HG02678 (cell line): ENCODE results near the gene ARSB.

Experiments
- ATAC-seq: cut with Tn5 transposase; IDR thresholded peaks from one replicate; pipeline ENCODE4 v1.9.1; 2021; ENCODE audit warnings: mild to moderate bottlenecking, moderate library complexity; ENCODE audit not compliant: unreplicated experiment

Gene ARSB

DNA sequence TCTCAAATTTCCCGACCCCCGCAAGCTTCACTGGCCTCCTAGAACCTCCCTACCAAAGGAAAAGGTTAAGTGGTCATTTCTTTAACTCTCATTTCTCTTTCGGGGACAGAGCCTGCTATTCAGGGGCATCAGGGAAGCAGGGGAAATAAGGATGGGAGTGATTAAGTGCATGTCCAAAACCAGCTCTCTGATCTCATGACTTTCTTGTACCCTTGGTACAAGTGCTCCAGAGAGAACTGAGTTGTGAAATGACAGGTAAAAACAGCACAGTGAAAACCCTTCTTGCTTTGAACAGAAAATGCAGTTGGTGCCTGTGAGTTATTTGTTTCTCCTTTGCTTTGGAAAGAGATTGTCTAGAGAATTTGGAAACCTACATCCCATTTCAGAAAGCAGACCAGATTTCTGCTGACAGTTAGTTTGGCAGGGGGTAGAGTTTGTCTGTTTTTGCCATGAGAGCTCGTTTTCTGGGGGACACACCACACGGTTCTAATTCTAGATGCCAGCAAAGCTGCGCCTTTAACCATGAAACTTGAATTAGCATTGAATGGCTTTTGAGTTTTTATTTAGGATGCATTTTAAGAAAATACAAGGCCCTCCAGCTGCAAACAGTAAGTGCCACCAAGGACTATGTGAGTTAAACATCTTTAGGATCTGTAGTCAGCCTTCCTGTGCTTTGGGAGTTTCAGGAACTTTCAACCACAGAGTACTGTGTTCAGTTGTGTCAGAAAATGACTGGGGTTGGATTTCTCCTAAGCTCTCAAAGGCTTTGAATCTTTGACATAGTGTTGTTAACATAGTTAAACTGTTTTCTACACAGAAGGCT is 174.8 kb downstream of the ARSB start:
- ATAC-seq, result no peak

DNA sequence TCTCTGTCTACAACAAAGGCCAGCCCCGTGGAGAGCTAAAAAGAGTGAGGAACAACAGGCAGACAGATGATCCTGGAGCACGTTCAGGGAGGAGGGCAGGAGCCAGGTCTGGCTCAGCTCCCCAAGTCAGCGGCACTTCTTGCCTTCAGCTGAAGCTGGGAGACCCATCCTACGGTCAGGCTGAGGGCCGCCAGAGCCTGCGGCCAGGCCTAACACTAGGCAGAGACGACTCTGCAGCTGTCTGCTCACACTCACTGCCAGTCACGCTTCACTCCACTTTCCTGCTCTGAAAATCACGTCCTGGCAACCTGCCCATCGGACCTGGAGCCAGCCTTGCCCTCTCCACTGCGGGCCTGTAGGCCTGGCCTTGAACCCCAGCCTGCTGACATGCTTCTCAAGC is 175.7 kb downstream of the ARSB start:
- no peak for ATAC-seq

GRCh38 chr5:78808818-78809217 is 176.3 kb downstream of the ARSB start:
- ATAC-seq, result no peak

DNA sequence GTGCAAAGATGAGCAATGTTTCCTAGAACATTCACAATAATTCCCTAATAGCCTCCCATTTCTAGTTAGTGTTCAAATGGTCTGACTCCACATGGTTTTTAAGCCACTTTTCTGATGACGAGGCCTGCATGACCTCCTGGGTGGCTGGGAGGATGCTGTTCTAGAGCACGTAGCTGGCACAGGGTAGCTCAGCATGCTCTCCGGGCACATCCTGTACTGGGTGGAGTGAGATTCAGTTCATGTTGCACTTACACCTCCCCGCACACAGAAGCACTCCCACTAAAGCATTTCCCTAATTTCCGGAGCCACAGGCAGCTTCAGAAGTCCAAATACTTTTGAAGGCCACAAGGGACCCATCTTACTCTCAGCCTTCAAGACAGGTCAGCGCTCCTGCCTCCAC is 176.7 kb downstream of the ARSB start:
- no peak for ATAC-seq

DNA sequence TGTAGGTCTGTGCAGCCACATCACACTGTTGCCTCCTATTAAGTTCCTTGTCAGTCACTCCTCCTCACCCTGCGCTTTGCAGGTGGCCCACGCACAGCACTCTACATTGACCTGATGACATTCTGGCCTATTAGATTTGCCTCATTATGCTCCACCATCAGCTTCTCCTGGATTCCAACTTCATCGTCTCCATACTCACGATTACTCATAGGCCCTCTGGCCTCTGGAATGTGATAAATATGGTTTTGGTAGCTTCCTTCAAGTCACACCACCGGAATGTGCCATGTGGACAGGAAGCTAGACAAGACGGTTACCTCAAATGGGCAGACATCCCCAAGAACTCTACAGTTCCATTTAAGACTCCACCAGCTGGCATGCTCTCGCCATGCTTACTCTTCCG is 178.6 kb downstream of the ARSB start:
- no peak for ATAC-seq

GRCh38 chr5:78805474-78806124 is 179.5 kb downstream of the ARSB start:
- ATAC-seq, result no peak

- no peak for ATAC-seq
Measured at GRCh38 chr5:78804995-78805394, 180.1 kb downstream of the ARSB start.

DNA sequence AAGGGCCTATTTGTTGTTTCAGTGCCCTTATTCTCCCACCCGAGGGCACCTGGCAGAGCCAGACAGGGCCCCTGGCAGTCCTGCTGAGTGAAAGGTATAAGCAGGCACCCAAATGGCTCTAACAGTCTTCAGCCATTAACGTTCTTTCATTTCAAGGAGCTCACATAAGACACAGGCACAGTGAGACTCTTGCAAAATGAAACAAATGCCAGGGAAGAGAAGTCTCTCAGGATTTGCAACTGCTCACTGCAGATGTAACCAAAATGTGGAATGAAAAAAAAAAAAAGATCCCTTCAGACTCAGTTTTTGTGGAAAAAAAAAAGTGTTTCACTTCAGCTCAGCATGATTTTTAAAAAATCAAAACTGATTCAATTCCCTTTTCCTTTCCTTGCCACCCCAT is 181.2 kb downstream of the ARSB start:
- no peak for ATAC-seq

GRCh38 chr5:78803353-78803752 is 181.8 kb downstream of the ARSB start:
- ATAC-seq, result no peak

DNA sequence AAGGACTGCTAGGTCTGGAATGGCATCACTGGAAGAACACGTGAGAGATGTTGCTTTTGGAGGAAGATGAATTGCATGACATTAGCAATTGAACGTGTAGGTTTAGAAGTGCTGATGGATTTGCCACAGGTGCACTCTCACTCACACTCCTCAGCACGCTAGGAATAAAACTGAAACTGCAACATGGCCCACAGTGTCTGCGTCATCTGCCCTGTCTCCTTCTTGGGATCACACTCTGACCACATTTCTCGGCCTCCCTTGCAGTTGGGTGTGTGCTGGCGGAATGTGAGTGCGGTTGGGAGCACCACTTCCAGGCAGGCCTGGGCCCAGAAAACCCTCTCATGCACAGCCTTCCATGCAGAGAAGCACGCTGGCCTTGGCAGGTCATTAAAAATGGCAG is 183.7 kb downstream of the ARSB start:
- no peak for ATAC-seq

DNA sequence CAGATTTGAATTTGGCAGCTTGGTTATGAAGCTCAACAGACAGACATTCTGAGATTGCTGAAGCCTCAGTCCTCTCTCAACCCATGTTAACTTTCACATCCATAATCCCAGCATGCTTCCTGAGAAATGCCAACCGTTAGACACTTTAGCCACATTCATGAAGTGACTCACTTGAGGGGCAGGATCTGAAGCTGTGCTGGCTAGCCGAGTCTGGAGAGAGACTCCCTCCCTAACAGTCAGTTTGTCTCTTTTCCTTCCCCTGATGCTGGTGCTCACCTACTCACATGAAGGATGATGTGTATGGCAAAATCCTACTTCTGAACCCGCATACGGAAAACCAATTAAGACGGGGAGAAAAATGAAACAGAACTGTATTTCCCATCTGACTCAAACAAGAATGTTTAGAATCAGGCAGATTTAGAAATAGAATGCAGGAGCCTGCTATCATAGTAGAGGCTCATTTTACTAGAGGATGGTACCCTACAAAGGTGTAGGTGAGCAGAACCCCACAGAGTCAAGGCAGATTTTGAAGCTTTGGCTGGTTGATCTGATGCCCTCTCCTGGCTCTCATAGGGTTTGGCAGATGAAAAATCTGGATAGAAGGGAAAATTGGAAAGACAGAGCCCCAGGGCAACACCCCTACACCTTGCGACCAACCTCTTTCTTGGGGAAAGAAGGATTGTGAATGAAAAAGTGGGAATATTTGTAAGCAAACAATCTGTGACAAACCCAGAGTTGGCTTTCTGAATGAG is 185.7 kb downstream of the ARSB start:
- ATAC-seq, result no peak

DNA sequence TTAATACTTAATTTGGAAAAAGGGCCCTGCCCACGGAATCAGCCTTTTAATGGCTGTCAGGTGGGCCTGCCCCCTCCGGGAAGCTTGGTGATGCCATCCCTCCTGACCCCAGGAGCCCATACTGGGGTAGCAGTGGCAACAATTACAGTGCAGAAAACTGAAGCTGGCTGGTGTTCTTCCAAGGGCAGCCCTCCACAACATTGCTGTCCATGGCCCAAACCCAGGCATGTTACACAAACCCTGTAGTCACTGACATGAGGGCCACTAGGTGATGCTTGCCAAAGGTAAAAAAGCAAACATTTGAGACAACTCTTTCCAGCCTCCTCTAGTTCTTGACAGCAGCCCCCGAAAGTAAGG is 186.5 kb downstream of the ARSB start:
- ATAC-seq, result no peak

- no peak for ATAC-seq
Measured at GRCh38 chr5:78797936-78798672, 187.0 kb downstream of the ARSB start.

DNA sequence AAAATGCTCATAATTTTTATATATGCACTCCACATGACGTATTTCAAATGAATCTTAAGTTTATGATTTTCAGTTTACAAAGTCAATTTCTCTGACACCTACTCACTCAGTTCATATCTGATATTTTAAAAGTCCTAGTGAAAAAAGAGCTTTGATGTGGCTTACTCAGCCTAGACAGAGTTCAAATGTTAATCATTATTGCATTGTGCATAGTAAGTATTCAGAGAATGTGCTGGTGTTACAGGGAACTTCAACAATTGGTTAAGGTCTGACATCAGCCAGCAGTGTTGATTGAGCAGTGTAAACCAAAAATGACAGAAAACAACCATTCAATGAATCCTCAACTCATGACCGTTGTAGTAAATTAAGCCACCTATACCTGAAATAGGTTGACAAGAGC is 189.4 kb downstream of the ARSB start:
- peak; percentile 59 for ATAC-seq

GRCh38 chr5:78794693-78795215 is 190.4 kb downstream of the ARSB start:
- no peak for ATAC-seq

DNA sequence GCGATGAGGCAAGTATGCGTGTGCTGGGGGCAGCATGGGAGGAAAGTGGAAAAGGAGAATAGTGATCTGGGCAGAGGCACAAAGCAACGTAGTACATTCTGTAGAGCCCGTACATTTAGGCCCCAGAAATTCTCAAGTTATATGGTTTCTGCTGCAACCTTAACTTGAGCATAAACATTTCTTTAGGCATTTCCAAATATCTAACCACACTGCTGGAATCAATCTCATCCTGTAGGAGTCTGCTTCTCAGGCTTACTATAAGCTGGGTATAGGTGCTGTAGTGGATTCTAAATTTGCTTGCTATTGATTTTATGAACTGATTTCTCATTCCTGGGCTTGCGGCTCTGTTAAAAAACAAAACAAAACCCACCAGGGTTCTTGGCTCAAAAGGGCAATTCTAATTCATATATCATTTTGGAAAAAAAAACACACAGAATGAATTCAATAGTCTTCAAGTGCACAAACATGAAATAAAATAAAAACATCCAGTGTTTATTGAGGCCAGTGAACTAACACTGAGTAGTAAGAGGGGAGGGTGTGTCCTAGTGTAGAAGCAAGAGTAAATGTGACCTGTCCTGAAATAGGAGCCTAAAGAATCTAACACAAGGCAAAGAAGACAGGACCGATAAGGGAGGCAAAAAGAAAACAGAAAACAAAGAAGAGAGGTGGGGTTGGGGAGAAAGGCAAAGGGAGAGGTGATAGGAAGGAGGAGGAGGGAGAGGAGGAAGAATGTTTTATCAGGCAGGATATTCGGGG is 191.0 kb downstream of the ARSB start:
- no peak for ATAC-seq

GRCh38 chr5:78792345-78793055 is 192.6 kb downstream of the ARSB start:
- peak; percentile 56 for ATAC-seq

- ATAC-seq, result no peak
Measured at GRCh38 chr5:78791501-78792100, 193.5 kb downstream of the ARSB start.

DNA sequence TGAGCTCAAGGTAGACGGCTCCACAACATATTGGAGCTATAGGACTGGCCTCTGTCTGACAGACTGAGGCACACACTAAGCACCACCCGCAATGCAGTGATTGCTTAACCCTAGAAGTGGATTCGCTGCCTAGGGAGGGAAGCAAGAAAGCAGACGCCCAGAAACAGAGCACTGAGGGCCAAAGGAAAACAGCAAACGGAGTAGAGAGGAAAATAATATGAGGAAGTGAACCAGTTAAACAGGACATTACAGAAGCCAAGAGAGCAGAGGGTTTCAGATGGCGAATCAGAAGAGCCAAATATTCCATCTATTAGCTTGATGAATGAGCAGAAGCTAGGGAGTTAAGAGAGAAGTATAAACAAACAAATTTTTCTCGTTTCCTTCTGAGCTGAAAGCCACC is 197.3 kb downstream of the ARSB start:
- no peak for ATAC-seq
